H9 (cell line): ENCODE data around the gene DLG1. TPM values are rescaled to one million over a fixed set of nuclear protein-coding genes. Genes with fewer than 3 reads are reported as not detected.

ENCODE experiments used
- DNase-seq: peaks from one replicate; pipeline ENCODE4 v3.0.0-alpha.2; 2017
- H2AFZ ChIP-seq: one replicate; pipeline ENCODE4 v1.6.1; 2013; ENCODE audit warnings: mild to moderate bottlenecking, low read length, control low read depth, moderate library complexity
- H2AK5ac ChIP-seq: 2 replicates; pipeline ENCODE4 v1.6.1; 2013; ENCODE audit warnings: low read length, control low read depth, mixed read lengths; ENCODE audit not compliant: insufficient read length
- H2BK120ac ChIP-seq: one replicate; pipeline ENCODE4 v1.6.1; 2013; ENCODE audit warnings: low read depth, mild to moderate bottlenecking, low read length, control low read depth, inconsistent platforms; ENCODE audit not compliant: poor library complexity, severe bottlenecking
- H2BK12ac ChIP-seq: 2 replicates; pipeline ENCODE4 v1.6.1; 2013; ENCODE audit warnings: low read length, control low read depth, mixed read lengths, low read depth; ENCODE audit not compliant: insufficient read length
- H2BK15ac ChIP-seq: 2 replicates; pipeline ENCODE4 v1.6.1; 2013; ENCODE audit warnings: low read depth, low read length, control low read depth
- H2BK20ac ChIP-seq: one replicate; pipeline ENCODE4 v1.6.1; 2013; ENCODE audit warnings: low read depth, mild to moderate bottlenecking, low read length, control low read depth, inconsistent platforms; ENCODE audit not compliant: poor library complexity, severe bottlenecking
- H2BK5ac ChIP-seq: 2 replicates; pipeline ENCODE4 v1.6.1; 2013; ENCODE audit warnings: low read length, control low read depth, mixed read lengths; ENCODE audit not compliant: insufficient read length
- H3K14ac ChIP-seq: 2 replicates; pipeline ENCODE4 v1.6.1; 2013; ENCODE audit warnings: low read length, control low read depth; ENCODE audit not compliant: insufficient read depth
- H3K18ac ChIP-seq: 2 replicates; pipeline ENCODE4 v1.6.1; 2013; ENCODE audit warnings: low read depth, mild to moderate bottlenecking, mixed read lengths, low read length, control low read depth; ENCODE audit not compliant: insufficient read length
- H3K23ac ChIP-seq: 2 replicates; pipeline ENCODE4 v1.6.1; 2013; ENCODE audit warnings: low read length, control low read depth, mixed read lengths, low read depth; ENCODE audit not compliant: insufficient read length
- H3K23me2 ChIP-seq: 2 replicates; pipeline ENCODE4 v1.6.1; 2013; ENCODE audit warnings: low read depth, mild to moderate bottlenecking, mixed read lengths, low read length, control low read depth; ENCODE audit not compliant: insufficient read length, poor library complexity, severe bottlenecking
- H3K27ac ChIP-seq: 2 replicates; pipeline ENCODE4 v1.5.1; 2013; ENCODE audit warnings: low read length, control low read depth, mixed read lengths, low read depth; ENCODE audit not compliant: insufficient read length
- H3K27me3 ChIP-seq: 2 replicates; pipeline ENCODE4 v1.6.1; 2013; ENCODE audit warnings: low read length, control low read depth, inconsistent platforms; ENCODE audit not compliant: insufficient read depth
- H3K4ac ChIP-seq: 2 replicates; pipeline ENCODE4 v1.6.1; 2013; ENCODE audit warnings: low read depth, mild to moderate bottlenecking, control low read depth, inconsistent platforms, low read length, moderate library complexity
- H3K4me1 ChIP-seq: 2 replicates; pipeline ENCODE4 v1.6.1; 2013; ENCODE audit warnings: low read length, control low read depth, inconsistent platforms; ENCODE audit not compliant: insufficient read depth
- H3K4me2 ChIP-seq: 2 replicates; pipeline ENCODE4 v1.6.1; 2013; ENCODE audit warnings: low read length, control low read depth, mixed read lengths; ENCODE audit not compliant: insufficient read length, insufficient read depth
- H3K56ac ChIP-seq: 2 replicates; pipeline ENCODE4 v1.6.1; 2013; ENCODE audit warnings: low read depth, mild to moderate bottlenecking, mixed read lengths, low read length, control low read depth; ENCODE audit not compliant: insufficient read length
- H3K79me1 ChIP-seq: 2 replicates; pipeline ENCODE4 v1.6.1; 2013; ENCODE audit warnings: low read depth, mild to moderate bottlenecking, moderate library complexity, low read length, control low read depth, inconsistent platforms; ENCODE audit not compliant: insufficient read depth, poor library complexity, severe bottlenecking
- H3K79me2 ChIP-seq: 2 replicates; pipeline ENCODE4 v1.6.1; 2013; ENCODE audit warnings: low read length, control low read depth, inconsistent platforms; ENCODE audit not compliant: insufficient read depth
- H3K9ac ChIP-seq: 2 replicates; pipeline ENCODE4 v1.6.1; 2013; ENCODE audit warnings: low read length, control low read depth, mixed read lengths; ENCODE audit not compliant: insufficient read length; ENCODE audit errors: extremely low read depth
- H3K9me3 ChIP-seq: one replicate; pipeline ENCODE4 v1.6.1; 2013; ENCODE audit warnings: low read depth, low read length, inconsistent platforms; ENCODE audit not compliant: control insufficient read depth
- H3T11ph ChIP-seq: one replicate; pipeline ENCODE4 v1.6.1; 2013; ENCODE audit warnings: mild to moderate bottlenecking, low read length, control low read depth, inconsistent platforms
- H4K20me1 ChIP-seq: one replicate; pipeline ENCODE4 v1.6.1; 2013; ENCODE audit not compliant: control insufficient read depth, insufficient read length, insufficient read depth
- H4K5ac ChIP-seq: 2 replicates; pipeline ENCODE4 v1.6.1; 2013; ENCODE audit warnings: low read depth, mild to moderate bottlenecking, mixed read lengths, low read length, control low read depth; ENCODE audit not compliant: insufficient read length
- H4K8ac ChIP-seq: replicated peaks from 2 replicates; pipeline ENCODE4 v1.6.1; 2013; ENCODE audit warnings: low read length, control low read depth, mixed read lengths, low read depth; ENCODE audit not compliant: insufficient read length
- H4K91ac ChIP-seq: 2 replicates; pipeline ENCODE4 v1.6.1; 2013; ENCODE audit warnings: low read depth, mild to moderate bottlenecking, moderate library complexity, mixed read lengths, low read length, control low read depth; ENCODE audit not compliant: insufficient read length
- H3K27ac Mint-ChIP-seq, 3 experiments: 2 replicates in 2 of 3; 3 replicates in 1 of 3; pipeline ENCODE4 v1.8.0; 2020 to 2021; ENCODE audit warnings: mixed read lengths in 3 of 3, mild to moderate bottlenecking in 1 of 3, moderate library complexity in 1 of 3
- H3K27me3 Mint-ChIP-seq: 2 replicates; pipeline ENCODE4 v1.8.0; 2021; ENCODE audit warnings: low read depth, mild to moderate bottlenecking, moderate library complexity, mixed read lengths
- H3K36me3 Mint-ChIP-seq, 3 experiments: 2 replicates in 2 of 3; 3 replicates in 1 of 3; pipeline ENCODE4 v1.8.0; 2020 to 2021; ENCODE audit warnings: low read depth in 3 of 3, mixed read lengths in 3 of 3; ENCODE audit not compliant: insufficient read depth in 1 of 3
- H3K4me1 Mint-ChIP-seq, 2 experiments: 2 replicates each; pipeline ENCODE4 v1.8.0; 2020; ENCODE audit warnings: mixed read lengths in 2 of 2
- H3K4me3 Mint-ChIP-seq, 2 experiments: 2 replicates in 1 of 2; 3 replicates in 1 of 2; pipeline ENCODE4 v1.8.0; 2020 to 2021; ENCODE audit warnings: mild to moderate bottlenecking in 2 of 2, mixed read lengths in 2 of 2, moderate library complexity in 1 of 2
- H3K9me3 Mint-ChIP-seq, 2 experiments: 2 replicates in 1 of 2; 3 replicates in 1 of 2; pipeline ENCODE4 v1.8.0; 2020; ENCODE audit warnings: mild to moderate bottlenecking in 2 of 2, mixed read lengths in 2 of 2, moderate library complexity in 1 of 2
- WGBS: extraction: QIAGEN DNeasy Blood & Tissue Kit; methylation state at CpG from one replicate; pipeline ENCODE4 v1.1.7; 2013; ENCODE audit warnings: missing lambda C conversion rate, low lambda C conversion rate, mixed read lengths; ENCODE audit not compliant: insufficient read length; ENCODE audit errors: extremely low coverage; 5-methylcytosine and 5-hydroxymethylcytosine counted together
- total RNA-seq: library from RNA; stranded (reverse); gene quantifications from 2 replicates; pipeline ENCODE4 v1.2.1, GENCODE V29; 2021
- TF ChIP-seq, protein P1 (sequence below): fragments of 200-600 bp; sonication (generic); conservative IDR thresholded peaks from 3 replicates; pipeline ENCODE4 v1.8.0; 2021; ENCODE audit warnings: antibody characterized with exemption, mild to moderate bottlenecking

DLG1 gene
- total RNA-seq, 1 experiment from 2014 or later, result 84.1 TPM

DNA sequence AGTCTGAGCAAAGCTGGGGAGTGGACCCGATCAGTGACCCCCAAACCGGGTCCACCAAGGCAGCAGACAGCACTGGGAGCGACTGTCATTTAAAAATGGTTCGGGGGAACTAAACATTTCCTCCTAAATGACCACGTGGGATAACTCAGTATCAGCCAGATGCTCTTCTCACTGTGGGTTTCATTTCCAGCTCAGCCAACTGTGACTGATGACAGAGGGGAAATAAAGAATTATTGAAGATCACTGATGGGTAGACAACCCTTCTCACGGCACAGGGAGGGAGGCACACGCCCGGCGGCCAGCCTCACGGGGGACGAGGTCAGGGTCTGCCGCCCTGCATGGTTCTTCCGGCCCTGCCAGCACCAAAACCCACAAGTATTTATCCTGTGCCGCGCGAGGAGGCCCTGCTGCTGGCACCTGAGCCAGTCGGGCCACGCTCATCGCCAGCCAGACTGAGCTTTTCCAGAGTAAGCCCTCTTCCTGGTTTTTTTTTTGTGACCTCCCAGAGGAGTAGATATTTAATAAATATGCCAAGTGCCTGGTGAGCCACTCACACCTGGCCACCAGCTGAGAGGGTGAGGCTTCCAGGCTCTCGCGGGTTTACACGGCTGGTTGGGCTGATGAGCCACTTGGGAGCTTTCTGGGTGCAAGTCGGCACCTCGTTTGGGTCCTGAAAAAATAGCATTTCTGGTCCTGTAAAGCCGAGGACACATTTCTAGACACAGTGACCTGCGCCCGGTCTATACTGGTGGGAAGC lies 275.0 kb downstream of the DLG1 start:
- H2AK5ac ChIP-seq, result no peak overlapping the region
- H4K8ac ChIP-seq, result no peak overlapping the region
- no peak overlapping the region for H2BK20ac ChIP-seq
- H2BK12ac ChIP-seq, result no peak overlapping the region
- H3K9me3 ChIP-seq, result no peaks in the 10 kb centered on the region
- H3K18ac ChIP-seq, result no peak overlapping the region
- Mint-ChIP-seq H3K9me3 (no peaks in the 10 kb centered on the region), H3K4me1 (peaks cover 27 to 28% of the 10 kb centered on the region in 2 experiments), H3K4me3 (no peak overlapping the region; a peak in 1 of 5 replicates), H3K27ac (peak overlapping the region in 1 of 3 experiments; percentile 48; a peak in 1 of 7 replicates), H3K27me3 (peaks cover 19% of the 10 kb centered on the region), H3K36me3 (peaks cover 0 to 7% (median 0%) of the 10 kb centered on the region in 3 experiments; a peak in 1 of 7 replicates)
- H4K5ac ChIP-seq, result no peak overlapping the region
- DNase-seq, result no peak
- H2BK15ac ChIP-seq, result no peak overlapping the region
- no peaks in the 10 kb centered on the region for H4K20me1 ChIP-seq
- H3K9ac ChIP-seq, result no peak overlapping the region
- no peaks in the 10 kb centered on the region for H3K23me2 ChIP-seq
- no peak overlapping the region for H3K23ac ChIP-seq
- H3K4me2 ChIP-seq, result no peak overlapping the region
- no peak overlapping the region for H3K27ac ChIP-seq
- TF ChIP-seq, protein P1, sequence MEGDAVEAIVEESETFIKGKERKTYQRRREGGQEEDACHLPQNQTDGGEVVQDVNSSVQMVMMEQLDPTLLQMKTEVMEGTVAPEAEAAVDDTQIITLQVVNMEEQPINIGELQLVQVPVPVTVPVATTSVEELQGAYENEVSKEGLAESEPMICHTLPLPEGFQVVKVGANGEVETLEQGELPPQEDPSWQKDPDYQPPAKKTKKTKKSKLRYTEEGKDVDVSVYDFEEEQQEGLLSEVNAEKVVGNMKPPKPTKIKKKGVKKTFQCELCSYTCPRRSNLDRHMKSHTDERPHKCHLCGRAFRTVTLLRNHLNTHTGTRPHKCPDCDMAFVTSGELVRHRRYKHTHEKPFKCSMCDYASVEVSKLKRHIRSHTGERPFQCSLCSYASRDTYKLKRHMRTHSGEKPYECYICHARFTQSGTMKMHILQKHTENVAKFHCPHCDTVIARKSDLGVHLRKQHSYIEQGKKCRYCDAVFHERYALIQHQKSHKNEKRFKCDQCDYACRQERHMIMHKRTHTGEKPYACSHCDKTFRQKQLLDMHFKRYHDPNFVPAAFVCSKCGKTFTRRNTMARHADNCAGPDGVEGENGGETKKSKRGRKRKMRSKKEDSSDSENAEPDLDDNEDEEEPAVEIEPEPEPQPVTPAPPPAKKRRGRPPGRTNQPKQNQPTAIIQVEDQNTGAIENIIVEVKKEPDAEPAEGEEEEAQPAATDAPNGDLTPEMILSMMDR, result no peak
- no peaks in the 10 kb centered on the region for H3K79me1 ChIP-seq
- no peak overlapping the region for H3T11ph ChIP-seq
- no peaks in the 10 kb centered on the region; the same call in 1 of the 2 replicates for H3K4me1 ChIP-seq
- H2BK120ac ChIP-seq, result no peak overlapping the region
- no peak overlapping the region; the same call in 1 of the 2 replicates for H3K14ac ChIP-seq
- no peak overlapping the region for H2BK5ac ChIP-seq
- H3K56ac ChIP-seq, result no peak overlapping the region
- WGBS, result no CpG with 5 or more reads among the region's 27 CpGs
- no peaks in the 10 kb centered on the region; the same call in 1 of the 2 replicates for H3K27me3 ChIP-seq
- no peak overlapping the region for H2AFZ ChIP-seq
- no peak overlapping the region for H3K4ac ChIP-seq
- H3K79me2 ChIP-seq, result no peaks in the 10 kb centered on the region
- H4K91ac ChIP-seq, result no peak overlapping the region
